K562 treated with DMSO at 1 percent for 24 hours (cell line): ENCODE data around the gene UBE2U. TPM values are rescaled to one million over a fixed set of nuclear protein-coding genes. Genes with fewer than 3 reads are reported as not detected.

Experiments used
- total RNA-seq: library from RNA; unstranded; fragments of 300-600 nt; gene quantifications from 2 replicates; pipeline ENCODE4 v1.2.3, GENCODE V29; 2022; ENCODE audit warnings: low read depth; ENCODE audit not compliant: insufficient read depth

UBE2U gene
- total RNA-seq: not detected in 2 replicates

GRCh38 chr1:64203420-64203819, at the start of gene UBE2U:
UBE2U (plus strand) TSS chr1:64203623; CDS start chr1:64204051, 428 bp downstream.

